ENCODE data around the gene ZIC2. TPM values are rescaled to one million over a fixed set of nuclear protein-coding genes. Genes with fewer than 3 reads are reported as not detected.
"Not testable (repeated sequence)": the region's sequence is repeated elsewhere in the genome, so short reads cannot be mapped to it uniquely, and the experiment has no call there.

The ZIC2 gene
- total RNA-seq, 4 donors from 2014 or later: not detected

DNA sequence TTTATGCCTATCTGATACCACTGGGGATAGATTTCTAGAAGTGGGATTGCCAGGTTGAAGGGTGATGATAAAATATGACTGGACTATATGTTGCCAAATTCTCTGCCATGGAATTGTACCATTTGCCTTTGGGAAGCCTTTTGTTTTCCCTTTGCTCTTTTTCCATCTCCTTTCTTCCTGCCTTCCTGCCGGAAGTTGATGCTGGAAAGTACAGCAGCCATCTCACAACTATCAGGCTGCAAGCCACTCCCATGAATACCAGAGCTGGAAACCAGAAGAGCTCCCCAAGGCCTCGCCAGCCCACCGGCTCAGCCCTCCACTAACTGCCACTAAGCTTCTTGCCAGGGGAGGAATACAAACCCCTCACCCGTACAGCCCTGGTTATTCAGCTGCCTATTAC, 39.7 kb upstream of the ZIC2 start:
- Histone ChIP-seq H3K4me3 (no peak overlapping the region), H3K27ac (no peak overlapping the region), H3K36me3 (no peaks in the 10 kb centered on the region), H3K4me1 (no peaks in the 10 kb centered on the region), H3K27me3 (peaks cover 0 to 2% of the 10 kb centered on the region in 2 donors), H3K9me3 (no peaks in the 10 kb centered on the region)
- no peak for DNase-seq
- TF ChIP-seq, protein P1, sequence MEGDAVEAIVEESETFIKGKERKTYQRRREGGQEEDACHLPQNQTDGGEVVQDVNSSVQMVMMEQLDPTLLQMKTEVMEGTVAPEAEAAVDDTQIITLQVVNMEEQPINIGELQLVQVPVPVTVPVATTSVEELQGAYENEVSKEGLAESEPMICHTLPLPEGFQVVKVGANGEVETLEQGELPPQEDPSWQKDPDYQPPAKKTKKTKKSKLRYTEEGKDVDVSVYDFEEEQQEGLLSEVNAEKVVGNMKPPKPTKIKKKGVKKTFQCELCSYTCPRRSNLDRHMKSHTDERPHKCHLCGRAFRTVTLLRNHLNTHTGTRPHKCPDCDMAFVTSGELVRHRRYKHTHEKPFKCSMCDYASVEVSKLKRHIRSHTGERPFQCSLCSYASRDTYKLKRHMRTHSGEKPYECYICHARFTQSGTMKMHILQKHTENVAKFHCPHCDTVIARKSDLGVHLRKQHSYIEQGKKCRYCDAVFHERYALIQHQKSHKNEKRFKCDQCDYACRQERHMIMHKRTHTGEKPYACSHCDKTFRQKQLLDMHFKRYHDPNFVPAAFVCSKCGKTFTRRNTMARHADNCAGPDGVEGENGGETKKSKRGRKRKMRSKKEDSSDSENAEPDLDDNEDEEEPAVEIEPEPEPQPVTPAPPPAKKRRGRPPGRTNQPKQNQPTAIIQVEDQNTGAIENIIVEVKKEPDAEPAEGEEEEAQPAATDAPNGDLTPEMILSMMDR (IDR thresholded peaks at IDR 0.05): no peak
- no peak for TF ChIP-seq POLR2A (IDR thresholded peaks at IDR 0.05)
- intact Hi-C loops (cut with DNase I; ENCODE audit: low total_unique reads): no loop called here

DNA sequence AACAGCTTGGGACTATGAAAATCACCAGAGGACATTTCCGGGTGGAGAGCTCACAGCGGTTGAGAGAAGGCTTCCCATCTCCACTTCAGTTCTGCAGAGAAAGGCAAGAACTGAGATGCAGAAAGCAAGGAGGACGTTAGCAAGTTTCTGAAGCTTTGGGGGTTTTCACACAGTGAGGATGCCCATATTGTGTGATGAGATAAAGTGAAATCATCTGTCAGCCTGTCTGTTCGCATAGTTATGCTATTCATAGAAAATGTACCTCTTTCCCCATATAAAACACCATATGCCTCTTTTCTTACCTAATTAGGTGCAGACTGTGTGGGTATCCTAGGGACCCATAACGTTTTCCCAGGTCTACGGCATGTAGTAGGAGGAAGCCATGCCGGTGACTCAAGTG, 37.5 kb upstream of the ZIC2 start:
- no peaks in the 10 kb centered on the region for H3K36me3 ChIP-seq
- DNase-seq: no peak
- peaks cover 0 to 2% of the 10 kb centered on the region in 2 donors for H3K27me3 ChIP-seq
- no peak overlapping the region for H3K4me3 ChIP-seq
- no peak overlapping the region for H3K27ac ChIP-seq
- no peaks in the 10 kb centered on the region for H3K4me1 ChIP-seq
- no peaks in the 10 kb centered on the region for H3K9me3 ChIP-seq
- TF ChIP-seq, protein P1 (IDR thresholded peaks at IDR 0.05): no peak
- TF ChIP-seq POLR2A (IDR thresholded peaks at IDR 0.05): no peak
- intact Hi-C loops (cut with DNase I; ENCODE audit: low total_unique reads): no loop called here

DNA sequence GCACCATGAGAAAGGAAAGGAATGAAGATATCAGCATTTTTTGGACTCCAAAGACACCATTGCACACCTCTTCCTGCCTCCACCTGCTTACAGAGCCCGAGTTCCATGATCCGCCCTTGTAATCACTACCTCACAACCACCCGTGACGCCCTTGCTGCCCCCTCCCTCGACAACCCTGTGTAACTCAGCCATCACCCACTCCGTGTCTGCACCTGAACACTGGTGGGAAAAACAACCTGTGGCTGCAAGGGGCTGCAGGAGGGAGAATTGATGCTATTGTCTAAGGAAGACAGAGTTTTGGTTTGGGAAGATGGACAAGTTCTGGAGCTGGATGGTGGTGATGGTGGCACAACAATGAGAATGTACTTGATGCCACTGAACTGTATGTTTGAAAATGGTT, 37.0 kb upstream of the ZIC2 start:
- no peaks in the 10 kb centered on the region for H3K9me3 ChIP-seq
- H3K27ac ChIP-seq: no peak overlapping the region
- H3K4me1 ChIP-seq: no peaks in the 10 kb centered on the region
- peaks cover 0 to 2% of the 10 kb centered on the region in 2 donors for H3K27me3 ChIP-seq
- intact Hi-C loops (cut with DNase I; ENCODE audit: low total_unique reads): no loop called here
- H3K36me3 ChIP-seq: no peaks in the 10 kb centered on the region
- TF ChIP-seq, protein P1 (IDR thresholded peaks at IDR 0.05): no peak
- TF ChIP-seq POLR2A (IDR thresholded peaks at IDR 0.05): no peak
- no peak for DNase-seq
- H3K4me3 ChIP-seq: no peak overlapping the region

DNA sequence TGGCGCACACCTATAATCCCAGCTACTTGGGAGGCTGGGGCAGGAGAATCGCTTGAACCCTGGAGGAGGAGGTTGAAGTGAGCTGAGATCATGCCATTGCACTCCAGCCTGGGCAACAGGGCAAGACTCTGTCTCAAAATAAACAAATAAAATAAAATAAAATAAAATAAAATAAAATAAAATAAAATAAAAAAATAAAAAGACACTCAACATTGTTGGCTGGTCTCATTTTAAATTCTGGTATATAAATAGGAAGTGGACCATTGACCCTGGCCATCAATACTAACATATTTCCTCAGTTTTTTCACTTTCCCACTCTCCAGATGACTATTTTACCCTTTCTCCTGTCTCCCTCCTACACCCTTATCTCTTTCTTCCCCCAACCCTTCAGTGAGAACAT, 36.1 kb upstream of the ZIC2 start:
- intact Hi-C loops (cut with DNase I; ENCODE audit: low total_unique reads); H3K4me1 ChIP-seq; H3K27me3 ChIP-seq; DNase-seq; H3K9me3 ChIP-seq; H3K27ac ChIP-seq; H3K36me3 ChIP-seq; H3K4me3 ChIP-seq: not testable (repeated sequence)

DNA sequence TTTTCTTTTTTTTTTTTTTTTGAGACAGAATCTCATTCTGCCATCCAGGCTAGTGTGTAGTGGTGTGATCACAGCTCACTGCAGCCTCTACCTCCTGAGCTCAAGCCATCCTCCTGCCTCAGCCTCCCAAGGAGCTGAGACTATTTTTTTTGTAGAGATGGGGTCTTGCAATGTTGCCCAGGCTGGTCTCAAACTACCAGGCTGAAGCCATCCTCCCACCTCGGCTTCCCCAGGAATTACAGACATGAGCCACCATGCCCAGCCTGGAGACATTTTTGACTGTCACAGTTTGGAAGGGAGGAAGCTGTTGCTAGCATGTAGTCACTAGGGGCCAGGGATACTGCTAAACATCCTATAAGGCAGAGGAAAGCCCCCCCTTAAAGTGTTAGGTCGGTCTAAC, 33.9 kb upstream of the ZIC2 start:
- peaks cover 0 to 6% of the 10 kb centered on the region in 2 donors for H3K27me3 ChIP-seq
- H3K9me3 ChIP-seq: no peaks in the 10 kb centered on the region
- no peak for TF ChIP-seq POLR2A (IDR thresholded peaks at IDR 0.05)
- TF ChIP-seq, protein P1 (IDR thresholded peaks at IDR 0.05): no peak
- intact Hi-C loops (cut with DNase I; ENCODE audit: low total_unique reads): no loop called here
- H3K27ac ChIP-seq: no peak overlapping the region
- DNase-seq: no peak
- H3K36me3 ChIP-seq: no peaks in the 10 kb centered on the region
- H3K4me3 ChIP-seq: no peak overlapping the region
- no peaks in the 10 kb centered on the region for H3K4me1 ChIP-seq

DNA sequence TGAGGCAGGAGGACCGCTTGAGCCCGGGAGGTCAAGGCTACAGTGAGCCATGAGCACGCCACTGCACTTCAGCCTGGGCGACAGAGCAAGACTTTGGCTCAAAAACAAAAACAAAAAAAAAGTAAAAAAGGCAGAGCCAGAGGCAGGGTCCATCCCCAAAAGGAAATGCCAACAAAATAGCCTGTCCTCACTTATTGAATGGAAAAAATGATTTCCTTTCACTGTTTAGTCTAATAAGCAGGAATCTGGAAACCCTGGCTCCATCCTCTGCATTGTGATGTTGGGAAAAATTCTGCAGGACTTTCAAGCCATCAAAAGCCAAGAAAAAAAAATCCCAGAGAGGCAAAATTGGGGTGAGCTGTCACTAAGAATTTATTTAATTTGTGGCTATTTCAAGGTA, 33.2 kb upstream of the ZIC2 start:
- DNase-seq: no peak
- no peak overlapping the region for H3K4me3 ChIP-seq
- no peak overlapping the region for H3K27ac ChIP-seq
- no peak for TF ChIP-seq POLR2A (IDR thresholded peaks at IDR 0.05)
- TF ChIP-seq, protein P1 (IDR thresholded peaks at IDR 0.05): no peak
- no peaks in the 10 kb centered on the region for H3K9me3 ChIP-seq
- H3K4me1 ChIP-seq: no peaks in the 10 kb centered on the region
- intact Hi-C loops (cut with DNase I; ENCODE audit: low total_unique reads): no loop called here
- H3K27me3 ChIP-seq: peaks cover 0 to 6% of the 10 kb centered on the region in 2 donors
- H3K36me3 ChIP-seq: no peaks in the 10 kb centered on the region
